Fibroblast of lung (primary cell): ENCODE data around the gene DYNLT1. TPM values are rescaled to one million over a fixed set of nuclear protein-coding genes. Genes with fewer than 3 reads are reported as not detected.

Experiments used
- DNase-seq, 2 donors: peaks; one replicate each; pipeline versions ENCODE4 v3.0.0 to v3.0.0-alpha.2; 2010; ENCODE audit warnings: low read depth in 2 of 2
- H2AFZ ChIP-seq: 2 replicates; pipeline ENCODE4 v1.5.1; 2012; ENCODE audit warnings: low read length, control low read depth, inconsistent platforms
- H3K27ac ChIP-seq: 2 replicates; pipeline ENCODE4 v1.5.1; 2011; ENCODE audit warnings: low read length, control low read depth; ENCODE audit not compliant: insufficient read depth
- H3K27me3 ChIP-seq: 2 replicates; pipeline ENCODE4 v1.5.1; 2011; ENCODE audit warnings: mild to moderate bottlenecking, low read length; ENCODE audit not compliant: control insufficient read depth, insufficient read depth
- H3K36me3 ChIP-seq: 2 replicates; pipeline ENCODE4 v1.5.1; 2011; ENCODE audit warnings: low read length; ENCODE audit not compliant: control insufficient read depth, insufficient read depth
- H3K4me1 ChIP-seq: 2 replicates; pipeline ENCODE4 v1.5.1; 2011; ENCODE audit warnings: low read length; ENCODE audit not compliant: control insufficient read depth, insufficient read depth; ENCODE audit errors: extremely low read depth
- H3K4me2 ChIP-seq: 2 replicates; pipeline ENCODE4 v1.5.1; 2011; ENCODE audit warnings: low read length, control low read depth; ENCODE audit not compliant: insufficient read depth; ENCODE audit errors: extremely low read depth
- H3K4me3 ChIP-seq, 4 experiments: fragments of 200-600 bp in 1 of 4; sonication (generic) in 1 of 4; replicated peaks in 1 of 4; 2 replicates each; pipeline ENCODE4 v1.5.1; 2011 to 2016; ENCODE audit warnings: low read length in 4 of 4, low read depth in 3 of 4, mild to moderate bottlenecking in 3 of 4, control low read depth in 2 of 4, inconsistent platforms in 1 of 4, mixed read lengths in 1 of 4; ENCODE audit not compliant: insufficient read depth in 1 of 4; ENCODE audit errors: control extremely low read depth in 1 of 4
- H3K79me2 ChIP-seq: 2 replicates; pipeline ENCODE4 v1.5.1; 2012; ENCODE audit warnings: mild to moderate bottlenecking, low read length, inconsistent platforms; ENCODE audit not compliant: control insufficient read depth, insufficient read depth
- H3K9ac ChIP-seq: 2 replicates; pipeline ENCODE4 v1.5.1; 2011; ENCODE audit warnings: mild to moderate bottlenecking, low read length, control low read depth; ENCODE audit not compliant: insufficient read depth
- H3K9me3 ChIP-seq: 2 replicates; pipeline ENCODE4 v1.5.1; 2012; ENCODE audit warnings: low read depth, low read length; ENCODE audit not compliant: control insufficient read depth, insufficient read depth
- H4K20me1 ChIP-seq: 2 replicates; pipeline ENCODE4 v1.5.1; 2011; ENCODE audit warnings: low read length; ENCODE audit not compliant: control insufficient read depth, insufficient read depth; ENCODE audit errors: extremely low read depth
- EZH2 ChIP-seq: IDR thresholded peaks from 2 replicates; pipeline ENCODE4 v1.5.1; 2012; ENCODE audit warnings: low read length, control low read depth, mild to moderate bottlenecking; ENCODE audit errors: missing control alignments
- polyA plus RNA-seq, 2 donors: library from polyadenylated mRNA; depleted of rRNA in 1 of 2; stranded (reverse) in 1 of 2; unstranded in 1 of 2; fragments of >200 nt; gene quantifications; 2 replicates each; pipeline ENCODE4 v1.2.1, GENCODE V29; 2011 to 2012; ENCODE audit warnings: missing spikeins in 1 of 2
- total RNA-seq: library from RNA; depleted of rRNA; stranded (reverse); fragments of >200 nt; gene quantifications from 2 replicates; pipeline ENCODE4 v1.2.1, GENCODE V29; 2014
- TF ChIP-seq, protein P1 (sequence below), 2 donors: IDR thresholded peaks in 1 of 2; conservative IDR thresholded peaks in 1 of 2; 1 replicate in 1 of 2; 2 replicates in 1 of 2; pipeline ENCODE4 v1.5.1; 2011 to 2012; ENCODE audit warnings: low read length in 2 of 2, control low read depth in 1 of 2, inconsistent platforms in 1 of 2, low read depth in 1 of 2, mild to moderate bottlenecking in 1 of 2

Gene DYNLT1
- total and polyA plus RNA-seq, 2 donors (not counting 1 experiment from before 2014, with no cell fraction given) = 92.3 to 296 TPM

DNA sequence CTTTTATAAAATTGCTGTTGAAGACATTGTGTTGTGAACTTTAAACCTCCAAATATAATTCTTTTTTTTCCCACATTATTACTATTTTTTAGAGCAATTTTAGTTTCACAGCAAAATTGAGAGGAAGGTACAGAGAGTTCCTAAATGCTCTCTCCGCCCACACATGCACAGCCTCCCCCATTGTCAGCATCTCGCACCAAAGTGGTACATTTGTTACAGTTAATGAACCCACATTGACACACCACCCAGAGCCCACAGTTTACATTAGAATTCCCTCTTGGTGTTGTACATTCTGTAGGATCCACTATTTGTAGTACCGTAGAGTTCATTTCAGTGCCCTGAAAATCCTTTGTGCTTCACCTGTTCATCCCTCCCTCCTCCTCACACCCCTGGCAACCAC lies 50.9 kb downstream of the DYNLT1 start:
- Histone ChIP-seq H3K27me3 (no peaks in the 10 kb centered on the region), H3K4me1 (no peaks in the 10 kb centered on the region), H2AFZ (no peak overlapping the region), H3K9me3 (no peaks in the 10 kb centered on the region), H3K4me3 (no peak overlapping the region), H4K20me1 (no peaks in the 10 kb centered on the region), H3K4me2 (no peak overlapping the region), H3K27ac (no peak overlapping the region), H3K36me3 (peaks cover 6% of the 10 kb centered on the region), H3K79me2 (no peaks in the 10 kb centered on the region), H3K9ac (no peak overlapping the region)
- TF ChIP-seq, protein P1, sequence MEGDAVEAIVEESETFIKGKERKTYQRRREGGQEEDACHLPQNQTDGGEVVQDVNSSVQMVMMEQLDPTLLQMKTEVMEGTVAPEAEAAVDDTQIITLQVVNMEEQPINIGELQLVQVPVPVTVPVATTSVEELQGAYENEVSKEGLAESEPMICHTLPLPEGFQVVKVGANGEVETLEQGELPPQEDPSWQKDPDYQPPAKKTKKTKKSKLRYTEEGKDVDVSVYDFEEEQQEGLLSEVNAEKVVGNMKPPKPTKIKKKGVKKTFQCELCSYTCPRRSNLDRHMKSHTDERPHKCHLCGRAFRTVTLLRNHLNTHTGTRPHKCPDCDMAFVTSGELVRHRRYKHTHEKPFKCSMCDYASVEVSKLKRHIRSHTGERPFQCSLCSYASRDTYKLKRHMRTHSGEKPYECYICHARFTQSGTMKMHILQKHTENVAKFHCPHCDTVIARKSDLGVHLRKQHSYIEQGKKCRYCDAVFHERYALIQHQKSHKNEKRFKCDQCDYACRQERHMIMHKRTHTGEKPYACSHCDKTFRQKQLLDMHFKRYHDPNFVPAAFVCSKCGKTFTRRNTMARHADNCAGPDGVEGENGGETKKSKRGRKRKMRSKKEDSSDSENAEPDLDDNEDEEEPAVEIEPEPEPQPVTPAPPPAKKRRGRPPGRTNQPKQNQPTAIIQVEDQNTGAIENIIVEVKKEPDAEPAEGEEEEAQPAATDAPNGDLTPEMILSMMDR (conservative IDR thresholded peaks at IDR 0.05 in 1 of 2, IDR thresholded peaks at IDR 0.05 in 1 of 2; ENCODE audit: low read depth in 1 of 2, low read length in 2 of 2) = no peak
- TF ChIP-seq EZH2 = no peak
- DNase-seq = no peak

DNA sequence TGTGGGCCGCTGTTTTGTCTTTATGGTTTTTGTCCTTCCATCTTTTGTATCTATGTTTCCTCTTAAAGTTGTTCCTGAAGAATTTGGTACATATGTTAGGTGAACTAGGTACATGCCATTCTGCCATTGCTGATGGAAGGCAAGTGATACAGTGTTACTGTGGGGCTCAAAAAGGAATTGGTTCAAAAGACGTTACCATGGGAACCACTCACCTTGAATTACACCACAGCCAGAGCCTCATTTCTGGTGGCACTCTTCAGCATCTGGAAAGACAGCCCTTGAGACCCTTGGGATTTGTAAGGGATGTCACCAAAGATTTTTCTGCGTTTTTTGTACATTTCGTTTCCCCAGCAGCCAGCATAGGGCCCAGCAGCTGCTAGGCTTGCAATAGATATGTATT lies 52.7 kb downstream of the DYNLT1 start:
- Histone ChIP-seq H2AFZ (no peak overlapping the region), H4K20me1 (no peaks in the 10 kb centered on the region), H3K4me3 (no peak overlapping the region), H3K27ac (no peak overlapping the region), H3K9ac (no peak overlapping the region), H3K4me2 (no peak overlapping the region), H3K79me2 (no peaks in the 10 kb centered on the region), H3K9me3 (no peaks in the 10 kb centered on the region), H3K4me1 (no peaks in the 10 kb centered on the region), H3K36me3 (peaks cover 8% of the 10 kb centered on the region), H3K27me3 (no peaks in the 10 kb centered on the region)
- no peak for DNase-seq
- TF ChIP-seq, protein P1 (conservative IDR thresholded peaks at IDR 0.05 in 1 of 2, IDR thresholded peaks at IDR 0.05 in 1 of 2; ENCODE audit: low read depth in 1 of 2, low read length in 2 of 2) = no peak
- TF ChIP-seq EZH2 = no peak

DNA sequence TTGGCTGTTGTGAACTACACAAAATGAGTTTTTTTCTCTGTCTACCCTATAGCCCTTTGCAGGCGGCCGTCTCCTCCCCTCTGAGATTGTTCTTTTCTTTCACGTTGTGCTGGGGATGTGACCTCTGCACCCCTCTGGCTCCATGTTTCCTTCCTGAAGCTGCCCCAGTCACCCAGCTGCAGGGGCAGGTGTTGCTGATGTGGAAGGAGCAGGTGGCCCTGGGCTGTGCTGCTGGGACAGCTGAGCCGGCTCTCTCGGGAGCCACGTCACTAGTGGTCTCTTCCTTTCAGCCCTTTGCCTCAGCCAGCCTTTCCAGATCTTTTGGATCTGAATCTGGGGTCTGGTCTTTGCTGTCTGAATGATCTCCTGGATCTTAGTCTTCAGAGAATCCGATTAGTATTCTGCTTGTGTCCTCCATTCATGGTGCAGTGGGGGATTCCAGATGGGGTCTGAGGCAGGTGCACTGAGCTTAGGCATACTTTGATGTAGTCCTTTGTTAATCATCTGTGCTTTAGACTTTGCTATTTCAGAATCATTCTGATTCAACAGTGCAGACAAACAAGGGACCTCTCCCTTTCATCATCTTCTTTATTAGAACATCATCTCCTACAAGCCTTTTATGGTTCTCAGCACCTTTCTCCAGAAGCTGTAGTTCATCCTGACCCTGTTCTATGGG lies 53.3 kb downstream of the DYNLT1 start:
- Histone ChIP-seq H3K9me3 (no peaks in the 10 kb centered on the region), H3K79me2 (no peaks in the 10 kb centered on the region), H2AFZ (no peak overlapping the region), H3K27me3 (no peaks in the 10 kb centered on the region), H3K9ac (no peak overlapping the region), H3K27ac (no peak overlapping the region), H3K4me1 (no peaks in the 10 kb centered on the region), H4K20me1 (no peaks in the 10 kb centered on the region), H3K36me3 (peaks cover 12% of the 10 kb centered on the region), H3K4me3 (no peak overlapping the region), H3K4me2 (no peak overlapping the region)
- TF ChIP-seq, protein P1 (conservative IDR thresholded peaks at IDR 0.05 in 1 of 2, IDR thresholded peaks at IDR 0.05 in 1 of 2; ENCODE audit: low read depth in 1 of 2, low read length in 2 of 2) = no peak
- TF ChIP-seq EZH2 = no peak
- no peak for DNase-seq
